HG03097 (cell line): ENCODE results near the gene PTPRD.

ENCODE experiments used
- ATAC-seq: cut with Tn5 transposase; IDR thresholded peaks from one replicate; pipeline ENCODE4 v1.9.1; 2021; ENCODE audit not compliant: unreplicated experiment, low FRiP score

Gene PTPRD

GRCh38 chr9:8401961-8402705, 2210.7 kb downstream of the PTPRD start:
- ATAC-seq = no peak

GRCh38 chr9:8400378-8400777, 2212.4 kb downstream of the PTPRD start:
- no peak for ATAC-seq

GRCh38 chr9:8395022-8395421, 2217.8 kb downstream of the PTPRD start:
- no peak for ATAC-seq

GRCh38 chr9:8394341-8394740, 2218.5 kb downstream of the PTPRD start:
- ATAC-seq = no peak

- ATAC-seq = no peak
Measured at GRCh38 chr9:8392866-8393265, 2219.9 kb downstream of the PTPRD start.

GRCh38 chr9:8391566-8391965, 2221.2 kb downstream of the PTPRD start:
- no peak for ATAC-seq

GRCh38 chr9:8391132-8391531, 2221.7 kb downstream of the PTPRD start:
- no peak for ATAC-seq

GRCh38 chr9:8390571-8390970, 2222.2 kb downstream of the PTPRD start:
- ATAC-seq = no peak

GRCh38 chr9:8389531-8389930, 2223.3 kb downstream of the PTPRD start:
- no peak for ATAC-seq

- no peak for ATAC-seq
Measured at GRCh38 chr9:8388132-8388531, 2224.7 kb downstream of the PTPRD start.

- no peak for ATAC-seq
Measured at GRCh38 chr9:8384091-8384490, 2228.7 kb downstream of the PTPRD start.

- no peak for ATAC-seq
Measured at GRCh38 chr9:8382777-8383527, 2229.8 kb downstream of the PTPRD start.

- no peak for ATAC-seq
Measured at GRCh38 chr9:8382266-8382665, 2230.5 kb downstream of the PTPRD start.

- ATAC-seq = no peak
Measured at GRCh38 chr9:8381601-8382000, 2231.2 kb downstream of the PTPRD start.

- no peak for ATAC-seq
Measured at GRCh38 chr9:8374471-8374870, 2238.3 kb downstream of the PTPRD start.

GRCh38 chr9:8371686-8372085, 2241.1 kb downstream of the PTPRD start:
- ATAC-seq = no peak

- no peak for ATAC-seq
Measured at GRCh38 chr9:8366161-8366926, 2246.5 kb downstream of the PTPRD start.

GRCh38 chr9:8365466-8366160, 2247.2 kb downstream of the PTPRD start:
- no peak for ATAC-seq

- peak; percentile 52 for ATAC-seq
Measured at GRCh38 chr9:8365029-8365428, 2247.8 kb downstream of the PTPRD start.

- no peak for ATAC-seq
Measured at GRCh38 chr9:8364026-8364752, 2248.6 kb downstream of the PTPRD start.
